Colonic mucosa (tissue), 4 donors: ENCODE results near the gene BEND3. TPM values are rescaled to one million over a fixed set of nuclear protein-coding genes. Genes with fewer than 3 reads are reported as not detected.
"Not testable (repeated sequence)": the region's sequence is repeated elsewhere in the genome, so short reads cannot be mapped to it uniquely, and the experiment has no call there.

Experiments used
- DNase-seq: peaks from one replicate; pipeline ENCODE4 v3.0.0-alpha.2; 2020
- H3K27ac ChIP-seq: fragments of 200-600 bp; one replicate; pipeline ENCODE4 v1.8.0; 2021
- H3K27me3 ChIP-seq: fragments of 200-600 bp; one replicate; pipeline ENCODE4 v1.8.0; 2021
- H3K36me3 ChIP-seq: fragments of 200-600 bp; one replicate; pipeline ENCODE4 v1.8.0; 2021
- H3K4me1 ChIP-seq: fragments of 200-600 bp; one replicate; pipeline ENCODE4 v1.8.0; 2021; ENCODE audit warnings: mild to moderate bottlenecking
- H3K4me3 ChIP-seq: fragments of 200-600 bp; one replicate; pipeline ENCODE4 v1.8.0; 2021
- H3K9ac ChIP-seq, 2 donors: one replicate each; pipeline ENCODE4 v1.7.0; 2013; ENCODE audit warnings: control low read depth in 2 of 2, low read depth in 2 of 2, low read length in 2 of 2
- H3K9me3 ChIP-seq: fragments of 200-600 bp; one replicate; pipeline ENCODE4 v1.8.0; 2021
- intact Hi-C: fragments of 100-400 bp; cut with DNase I; formaldehyde crosslinking; loops from one replicate; pipeline ENCODE4 v1.14.1; 2022
- total RNA-seq, 2 donors: library from RNA; stranded (reverse); fragmentation: NEBNext Ultra II Directional in 1 of 2; extraction: Animal tissue kit (Norgen Biotek cat#: 25700) in 1 of 2; gene quantifications; one replicate each; pipeline ENCODE4 v1.2.1, GENCODE V29; 2021
- TF ChIP-seq, protein P1 (sequence below): fragments of 200-600 bp; IDR thresholded peaks from one replicate; pipeline ENCODE4 v1.8.0; 2022; ENCODE audit warnings: antibody characterized with exemption, mild to moderate bottlenecking
- donor health status: healthy.
- donor health status: DM: no; HTN: no; CAD: no.
- donor health status: DM: no; HTN: no; CAD: no.

BEND3 gene
- total RNA-seq, 2 donors from 2014 or later: 4.4 to 11.2 TPM

DNA sequence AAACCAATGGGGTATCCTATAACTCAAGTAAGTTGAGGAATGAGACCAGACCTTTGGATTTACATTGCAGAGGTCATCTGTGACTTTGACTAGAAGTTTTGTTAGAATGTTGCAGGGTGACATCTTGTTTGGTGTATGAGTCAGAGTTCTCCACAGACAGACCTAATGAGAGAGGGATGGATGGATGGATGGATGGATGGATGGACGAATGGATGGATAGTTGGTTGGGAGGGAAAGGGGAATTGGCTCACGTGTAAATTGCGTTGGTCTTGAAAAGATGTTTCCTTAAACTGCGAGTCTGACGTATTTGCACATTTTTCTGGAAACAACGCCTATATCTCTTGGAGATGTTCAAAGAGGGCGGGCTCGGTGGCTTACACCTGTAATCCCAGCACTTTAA, 88.3 kb downstream of the BEND3 start:
- intact Hi-C loops: no loop called here
- Histone ChIP-seq H3K4me3 (no peak overlapping the region), H3K4me1 (no peaks in the 10 kb centered on the region), H3K27me3 (no peaks in the 10 kb centered on the region), H3K36me3 (no peaks in the 10 kb centered on the region), H3K27ac (no peak overlapping the region), H3K9ac (no peak overlapping the region), H3K9me3 (no peaks in the 10 kb centered on the region)
- TF ChIP-seq, protein P1, sequence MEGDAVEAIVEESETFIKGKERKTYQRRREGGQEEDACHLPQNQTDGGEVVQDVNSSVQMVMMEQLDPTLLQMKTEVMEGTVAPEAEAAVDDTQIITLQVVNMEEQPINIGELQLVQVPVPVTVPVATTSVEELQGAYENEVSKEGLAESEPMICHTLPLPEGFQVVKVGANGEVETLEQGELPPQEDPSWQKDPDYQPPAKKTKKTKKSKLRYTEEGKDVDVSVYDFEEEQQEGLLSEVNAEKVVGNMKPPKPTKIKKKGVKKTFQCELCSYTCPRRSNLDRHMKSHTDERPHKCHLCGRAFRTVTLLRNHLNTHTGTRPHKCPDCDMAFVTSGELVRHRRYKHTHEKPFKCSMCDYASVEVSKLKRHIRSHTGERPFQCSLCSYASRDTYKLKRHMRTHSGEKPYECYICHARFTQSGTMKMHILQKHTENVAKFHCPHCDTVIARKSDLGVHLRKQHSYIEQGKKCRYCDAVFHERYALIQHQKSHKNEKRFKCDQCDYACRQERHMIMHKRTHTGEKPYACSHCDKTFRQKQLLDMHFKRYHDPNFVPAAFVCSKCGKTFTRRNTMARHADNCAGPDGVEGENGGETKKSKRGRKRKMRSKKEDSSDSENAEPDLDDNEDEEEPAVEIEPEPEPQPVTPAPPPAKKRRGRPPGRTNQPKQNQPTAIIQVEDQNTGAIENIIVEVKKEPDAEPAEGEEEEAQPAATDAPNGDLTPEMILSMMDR: no peak
- DNase-seq: no peak

DNA sequence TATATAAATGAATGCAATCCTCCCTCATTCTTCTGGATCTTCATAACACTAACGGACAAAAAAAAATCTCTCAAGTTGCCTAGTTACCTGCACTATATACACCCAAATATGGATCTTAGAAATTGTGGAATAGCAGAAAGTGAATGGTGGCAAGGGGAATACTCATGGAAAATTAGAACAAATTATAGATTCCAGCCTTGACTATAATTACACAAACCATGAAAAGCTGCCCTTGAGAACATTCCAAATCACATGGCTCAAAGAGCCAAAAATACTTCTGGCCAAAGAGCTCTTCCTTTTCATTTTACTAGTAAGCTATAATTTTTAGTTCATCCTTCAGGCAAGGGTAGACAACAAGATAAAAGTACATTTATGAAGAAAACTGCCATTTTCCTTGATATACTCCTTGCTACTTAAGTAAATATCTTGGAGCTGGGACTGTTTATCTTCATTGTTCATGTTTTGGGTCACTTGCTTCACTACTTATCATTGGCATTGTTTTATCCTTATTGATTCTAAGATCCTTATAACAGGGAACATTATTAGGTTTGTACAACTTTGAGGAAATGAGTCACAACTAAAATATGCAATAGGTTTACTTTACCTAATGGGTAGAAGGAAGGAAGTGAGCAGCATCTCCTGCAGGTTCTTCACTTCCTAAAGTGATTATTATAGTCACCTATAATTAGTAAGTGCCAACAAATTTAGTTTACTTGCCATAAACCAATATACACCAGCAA, 93.7 kb downstream of the BEND3 start:
- H3K9me3 ChIP-seq: no peaks in the 10 kb centered on the region
- intact Hi-C loops: no loop called here
- H3K4me3 ChIP-seq: no peak overlapping the region
- no peaks in the 10 kb centered on the region for H3K36me3 ChIP-seq
- H3K27ac ChIP-seq: no peak overlapping the region
- TF ChIP-seq, protein P1: no peak
- H3K27me3 ChIP-seq: no peaks in the 10 kb centered on the region
- DNase-seq: no peak
- no peak overlapping the region for H3K9ac ChIP-seq
- no peaks in the 10 kb centered on the region for H3K4me1 ChIP-seq

GRCh38 chr6:107020239-107020638, 95.1 kb downstream of the BEND3 start:
- TF ChIP-seq, protein P1: no peak
- no peak for DNase-seq
- intact Hi-C loops: no loop called here

DNA sequence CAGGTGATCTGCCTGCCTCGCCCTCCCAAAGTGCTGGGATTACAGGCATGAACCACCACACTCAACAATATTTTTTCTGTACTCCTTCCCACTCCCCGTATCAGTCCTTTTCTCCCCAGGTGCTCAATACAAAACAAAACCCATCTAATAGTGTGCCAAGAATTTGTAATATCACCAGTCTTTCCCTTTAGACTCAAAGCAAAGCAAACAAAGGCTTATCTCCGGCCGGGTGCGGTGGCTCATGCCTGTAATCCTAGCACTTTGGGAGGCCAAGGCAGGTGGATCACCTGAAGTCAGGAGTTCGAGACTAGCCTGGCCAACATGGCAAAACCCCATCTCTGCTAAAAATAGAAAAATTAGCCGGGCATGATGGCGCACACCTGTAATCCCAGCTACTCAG, 95.7 kb downstream of the BEND3 start:
- H3K4me3 ChIP-seq, H3K9ac ChIP-seq, H3K27ac ChIP-seq, H3K27me3 ChIP-seq, intact Hi-C loops, H3K4me1 ChIP-seq, DNase-seq, H3K36me3 ChIP-seq, H3K9me3 ChIP-seq: not testable (repeated sequence)

More at GRCh38 chr6:107020239-107020638, 95.1 kb downstream of the BEND3 start:
- Histone ChIP-seq H3K9ac (no peak overlapping the region), H3K27ac (no peak overlapping the region), H3K27me3 (no peaks in the 10 kb centered on the region), H3K9me3 (no peaks in the 10 kb centered on the region), H3K4me1 (no peaks in the 10 kb centered on the region), H3K4me3 (no peak overlapping the region), H3K36me3 (no peaks in the 10 kb centered on the region)

GRCh38 chr6:107019047-107019446, 96.3 kb downstream of the BEND3 start:
- no peaks in the 10 kb centered on the region for H3K27me3 ChIP-seq
- H3K4me1 ChIP-seq: no peaks in the 10 kb centered on the region
- intact Hi-C loops: no loop called here
- TF ChIP-seq, protein P1: no peak
- no peak overlapping the region for H3K9ac ChIP-seq
- no peaks in the 10 kb centered on the region for H3K9me3 ChIP-seq
- H3K4me3 ChIP-seq: no peak overlapping the region
- H3K36me3 ChIP-seq: no peaks in the 10 kb centered on the region
- no peak for DNase-seq
- no peak overlapping the region for H3K27ac ChIP-seq

Other genes with a start within 250 kb of the BEND3 start
- 1,000 to 10,000 TPM; 1,002 to 2,710 TPM for gene CD24, start 140.8 kb downstream of the BEND3 start, total RNA-seq
- gene MTRES1, start 87.3 kb downstream of the BEND3 start, total RNA-seq: 10 to 100 TPM; 29.5 to 36.4 TPM